ENCODE results near the gene GPC4.

The GPC4 gene

GRCh38 chrX:133399411-133399810 is 15.9 kb downstream of the GPC4 start:
- Mint-ChIP-seq H3K4me3 (no peak overlapping the region), H3K27ac (no peak overlapping the region), H3K36me3 (ENCODE audit: low read depth) (no peaks in the 10 kb centered on the region), H3K4me1 (peaks cover 17% of the 10 kb centered on the region), H3K27me3 (ENCODE audit: low read depth, poor library complexity) (no peaks in the 10 kb centered on the region), H3K9me3 (no peaks in the 10 kb centered on the region)
- TF ChIP-seq CTCF (IDR thresholded peaks at IDR 0.05), result no peak
- no peak for DNase-seq

- H3K4me1 Mint-ChIP-seq, result peaks cover 35% of the 10 kb centered on the region
- H3K4me3 Mint-ChIP-seq, result no peak overlapping the region
Observed at GRCh38 chrX:133394765-133395164, 20.5 kb downstream of the GPC4 start.

GRCh38 chrX:133392671-133393070 is 22.6 kb downstream of the GPC4 start:
- no peaks in the 10 kb centered on the region for H3K9me3 Mint-ChIP-seq
- no peaks in the 10 kb centered on the region for H3K27me3 Mint-ChIP-seq (ENCODE audit: low read depth, poor library complexity)
- no peak for TF ChIP-seq CTCF (IDR thresholded peaks at IDR 0.05)
- peak overlapping the region; percentile 90 for H3K27ac Mint-ChIP-seq
- H3K4me3 Mint-ChIP-seq, result no peak overlapping the region
- H3K4me1 Mint-ChIP-seq, result peaks cover 42% of the 10 kb centered on the region
- DNase-seq, result no peak
- H3K36me3 Mint-ChIP-seq (ENCODE audit: low read depth), result no peaks in the 10 kb centered on the region

More at GRCh38 chrX:133394765-133395164, 20.5 kb downstream of the GPC4 start:
- no peaks in the 10 kb centered on the region for H3K36me3 Mint-ChIP-seq (ENCODE audit: low read depth)
- H3K9me3 Mint-ChIP-seq, result no peaks in the 10 kb centered on the region
- H3K27ac Mint-ChIP-seq, result no peak overlapping the region
- no peaks in the 10 kb centered on the region for H3K27me3 Mint-ChIP-seq (ENCODE audit: low read depth, poor library complexity)
- no peak for TF ChIP-seq CTCF (IDR thresholded peaks at IDR 0.05)
- DNase-seq, result no peak

- TF ChIP-seq CTCF (IDR thresholded peaks at IDR 0.05), result no peak
- no peak for DNase-seq
- Mint-ChIP-seq H3K4me3 (peak overlapping the region; percentile 6), H3K27me3 (ENCODE audit: low read depth, poor library complexity) (no peaks in the 10 kb centered on the region), H3K9me3 (no peaks in the 10 kb centered on the region), H3K36me3 (ENCODE audit: low read depth) (no peaks in the 10 kb centered on the region), H3K4me1 (peaks cover 54% of the 10 kb centered on the region), H3K27ac (peak overlapping the region; percentile 94)
Observed at GRCh38 chrX:133391111-133391510, 24.2 kb downstream of the GPC4 start.

- Mint-ChIP-seq H3K27me3 (ENCODE audit: low read depth, poor library complexity) (no peaks in the 10 kb centered on the region), H3K27ac (peak overlapping the region; percentile 94), H3K9me3 (no peaks in the 10 kb centered on the region), H3K4me3 (no peak overlapping the region), H3K4me1 (peaks cover 55% of the 10 kb centered on the region), H3K36me3 (ENCODE audit: low read depth) (no peaks in the 10 kb centered on the region)
- no peak for DNase-seq
- no peak for TF ChIP-seq CTCF (IDR thresholded peaks at IDR 0.05)
Observed at GRCh38 chrX:133390676-133391075, 24.6 kb downstream of the GPC4 start.

- Mint-ChIP-seq H3K9me3 (no peaks in the 10 kb centered on the region), H3K27me3 (ENCODE audit: low read depth, poor library complexity) (no peaks in the 10 kb centered on the region), H3K4me1 (peaks cover 62% of the 10 kb centered on the region), H3K36me3 (ENCODE audit: low read depth) (no peaks in the 10 kb centered on the region), H3K4me3 (no peak overlapping the region), H3K27ac (peak overlapping the region; percentile 60)
- DNase-seq, result no peak
- TF ChIP-seq CTCF (IDR thresholded peaks at IDR 0.05), result no peak
Observed at GRCh38 chrX:133389975-133390374, 25.3 kb downstream of the GPC4 start.
